HepG2 (cell line): ENCODE measurements around the gene WDR27. TPM values are rescaled to one million over a fixed set of nuclear protein-coding genes. Genes with fewer than 3 reads are reported as not detected.

Experiments used
- ATAC-seq: fragments of 200-7000 bp; cut with Tn5 transposase; 3 replicates; pipeline ENCODE4 v1.9.1; 2020; ENCODE audit warnings: mild to moderate bottlenecking, moderate library complexity
- BruUV-seq: library from RNA; stranded (reverse); fragments of 400-500 nt; replicated peaks from 2 replicates; lab custom pipeline; 2021; lab: Mats Ljungman, UMichigan
- CTCF ChIA-PET: fragments of 300-600 bp; formaldehyde crosslinking; extraction: SDS; loops from one replicate; lab custom pipeline; 2021; ENCODE audit warnings: low total read pairs, inconsistent platforms, low intra/inter-chr PET ratio; lab: Yijun Ruan, JAX
- POLR2A ChIA-PET: fragments of 350-600 bp; sonication (Branson Sonifier 250); formaldehyde crosslinking; loops from one replicate; lab custom pipeline; 2020; ENCODE audit warnings: antibody characterized with exemption, inconsistent platforms; lab: Yijun Ruan, JAX
- DNase-seq: peaks from one replicate; pipeline ENCODE4 v3.0.0-alpha.2; 2015; ENCODE audit warnings: low spot score
- FAIRE-seq: peaks from 3 replicates; lab custom pipeline; 2011; peaks lifted over from hg19 to GRCh38; lab: Jason Lieb, UNC
- H2AFZ ChIP-seq: one replicate; pipeline ENCODE4 v1.6.1; 2011; ENCODE audit warnings: low read length, inconsistent platforms
- H3K27ac ChIP-seq: fragments of 300-600 bp; 3 replicates; pipeline ENCODE4 v1.8.0; 2011; ENCODE audit warnings: mixed run types, mild to moderate bottlenecking, mixed read lengths, low read length, inconsistent platforms; ENCODE audit not compliant: insufficient read depth; ENCODE audit errors: extremely low read length
- H3K27me3 ChIP-seq, 2 experiments: fragments of 200-600 bp in 1 of 2; 2 replicates in 1 of 2; 3 replicates in 1 of 2; pipeline versions ENCODE4 v1.6.0 to v1.8.0; 2011; ENCODE audit warnings: low read length in 2 of 2, mild to moderate bottlenecking in 2 of 2, moderate library complexity in 2 of 2, inconsistent platforms in 1 of 2; ENCODE audit not compliant: insufficient read depth in 2 of 2, control insufficient read depth in 1 of 2
- H3K36me3 ChIP-seq, 2 experiments: fragments of 200-600 bp in 1 of 2; replicated peaks in 1 of 2; 2 replicates in 1 of 2; 3 replicates in 1 of 2; pipeline versions ENCODE4 v1.5.1 to v1.8.0; 2011; ENCODE audit warnings: low read length in 2 of 2, inconsistent platforms in 1 of 2; ENCODE audit not compliant: insufficient read depth in 2 of 2, control insufficient read depth in 1 of 2
- H3K4me1 ChIP-seq: 2 replicates; pipeline ENCODE4 v1.5.1; 2012; ENCODE audit warnings: low read length, inconsistent platforms; ENCODE audit not compliant: insufficient read depth
- H3K4me2 ChIP-seq: 2 replicates; pipeline ENCODE4 v1.6.0; 2011; ENCODE audit warnings: low read depth, low read length, inconsistent platforms
- H3K4me3 ChIP-seq, 3 experiments: fragments of 200-600 bp in 1 of 3; sonication (generic), shearing (Covaris generic) in 1 of 3; replicated peaks in 1 of 3; 2 replicates each; pipeline ENCODE4 v1.5.1; 2011 to 2016; ENCODE audit warnings: low read length in 3 of 3, inconsistent platforms in 2 of 3, low read depth in 2 of 3, mild to moderate bottlenecking in 2 of 3, control low read depth in 1 of 3, mixed read lengths in 1 of 3; ENCODE audit not compliant: insufficient read depth in 1 of 3
- H3K79me2 ChIP-seq: one replicate; pipeline ENCODE4 v1.6.1; 2011; ENCODE audit warnings: low read length, inconsistent platforms; ENCODE audit not compliant: insufficient read depth
- H3K9ac ChIP-seq: 2 replicates; pipeline ENCODE4 v1.6.0; 2011; ENCODE audit warnings: mild to moderate bottlenecking, low read depth, low read length, inconsistent platforms; ENCODE audit not compliant: insufficient read depth
- H3K9me3 ChIP-seq: 2 replicates; pipeline ENCODE4 v1.5.1; 2012; ENCODE audit warnings: mild to moderate bottlenecking, low read length
- H4K20me1 ChIP-seq: 2 replicates; pipeline ENCODE4 v1.6.0; 2011; ENCODE audit warnings: inconsistent platforms, mild to moderate bottlenecking, low read length, moderate library complexity; ENCODE audit not compliant: insufficient read depth
- ARID2 ChIP-seq: sonication (generic); formaldehyde crosslinking; IDR thresholded peaks from 2 replicates; pipeline ENCODE4 v1.8.1; 2022; ENCODE audit warnings: mild to moderate bottlenecking, missing genetic modification reagents, borderline replicate concordance
- IRF2 ChIP-seq: IDR thresholded peaks from 2 replicates; pipeline ENCODE4 v1.6.1; 2018; ENCODE audit warnings: missing genetic modification reagents, missing compliant biosample characterization
- KAT8 ChIP-seq: IDR thresholded peaks from 2 replicates; pipeline ENCODE4 v1.6.1; 2016; ENCODE audit warnings: missing genetic modification reagents, missing compliant biosample characterization
- MED1 ChIP-seq: sonication (generic); formaldehyde crosslinking; IDR thresholded peaks from 2 replicates; pipeline ENCODE4 v1.4.0; 2020; ENCODE audit warnings: missing genetic modification reagents
- MEIS1 ChIP-seq: sonication (generic); formaldehyde crosslinking; IDR thresholded peaks from 2 replicates; pipeline ENCODE4 v1.9.0; 2021; ENCODE audit warnings: mild to moderate bottlenecking, missing genetic modification reagents, moderate library complexity, borderline replicate concordance
- ONECUT2 ChIP-seq: sonication (generic); formaldehyde crosslinking; IDR thresholded peaks from 2 replicates; pipeline ENCODE4 v1.4.0; 2020; ENCODE audit warnings: missing genetic modification reagents
- RFXAP ChIP-seq: sonication (generic); formaldehyde crosslinking; IDR thresholded peaks from 2 replicates; pipeline ENCODE4 v1.4.0; 2020; ENCODE audit warnings: missing genetic modification reagents, borderline replicate concordance
- SKI ChIP-seq: fragments of 450-650 bp; IDR thresholded peaks from one replicate; pipeline ENCODE4 v1.6.1; 2018; ENCODE audit warnings: mild to moderate bottlenecking; ENCODE audit not compliant: partially characterized antibody
- TCF7L2 ChIP-seq: IDR thresholded peaks from 2 replicates; pipeline ENCODE4 v1.6.1; 2011; ENCODE audit warnings: mild to moderate bottlenecking, low read depth, low read length, moderate library complexity
- ZNF230 ChIP-seq: sonication (generic); formaldehyde crosslinking; IDR thresholded peaks from 2 replicates; pipeline ENCODE4 v1.4.0; 2020; ENCODE audit warnings: mild to moderate bottlenecking, missing genetic modification reagents
- ZNF430 ChIP-seq: sonication (generic); formaldehyde crosslinking; IDR thresholded peaks from 2 replicates; pipeline ENCODE4 v1.9.0; 2021; ENCODE audit warnings: mild to moderate bottlenecking, missing genetic modification reagents
- ZNF547 ChIP-seq: sonication (generic); formaldehyde crosslinking; IDR thresholded peaks from 2 replicates; pipeline ENCODE4 v1.5.1; 2020; ENCODE audit warnings: mild to moderate bottlenecking, missing genetic modification reagents
- ZNF672 ChIP-seq: sonication (generic); formaldehyde crosslinking; IDR thresholded peaks from 2 replicates; pipeline ENCODE4 v1.8.1; 2022; ENCODE audit warnings: missing genetic modification reagents
- WGBS: methylation state at CpG from one replicate; pipeline ENCODE4 v1.1.6; 2017; ENCODE audit warnings: low lambda C conversion rate; 5-methylcytosine and 5-hydroxymethylcytosine counted together
- in situ Hi-C: cut with HindIII; loops from 2 replicates; pipeline ENCODE4 v1.10.0; 2017; ENCODE audit warnings: low pct_unique_long_range_greater_than_20kb; ENCODE audit not compliant: extremely low pct_ligation_motif_present
- intact Hi-C: fragments of 100-400 bp; cut with micrococcal nuclease; formaldehyde crosslinking; loops from one replicate; pipeline ENCODE4 v1.10.0; 2022; ENCODE audit not compliant: unreplicated experiment
- polyA plus RNA-seq, 8 experiments: library from polyadenylated mRNA; depleted of rRNA in 3 of 8; stranded (reverse) in 7 of 8; unstranded in 1 of 8; fragments of >200 nt; fragmentation: Illumina TruSeq in 4 of 8; extraction: Trizol in 4 of 8; gene quantifications; 2 replicates each; pipeline versions ENCODE4 v1.2.1 to v1.2.3, GENCODE V29; 2011 to 2016; ENCODE audit warnings: low read depth in 4 of 8, missing spikeins in 1 of 8, mixed read lengths in 1 of 8; ENCODE audit not compliant: insufficient read depth in 1 of 8
- total RNA-seq, 5 experiments: library from RNA; depleted of rRNA; stranded (reverse); fragments of >200 nt; fragmentation: Illumina TruSeq; extraction: Trizol; gene quantifications; 2 replicates each; pipeline ENCODE4 v1.2.3, GENCODE V29; 2016; ENCODE audit warnings: low read depth in 1 of 5
- TF ChIP-seq, protein P1 (sequence below): IDR thresholded peaks from 2 replicates; pipeline ENCODE4 v1.6.1; 2018; ENCODE audit warnings: missing genetic modification reagents
- TF ChIP-seq, protein P2 (sequence below): sonication (generic); formaldehyde crosslinking; IDR thresholded peaks from 2 replicates; pipeline ENCODE4 v1.8.0; 2022; ENCODE audit warnings: missing genetic modification reagents, mild to moderate bottlenecking, moderate library complexity, borderline replicate concordance

Gene WDR27
- total and polyA plus RNA-seq, 2 of the 13 experiments (the other 11 are each of a cell fraction or from before 2014, with no cell fraction given) = 34.1 to 80.3 TPM

DNA sequence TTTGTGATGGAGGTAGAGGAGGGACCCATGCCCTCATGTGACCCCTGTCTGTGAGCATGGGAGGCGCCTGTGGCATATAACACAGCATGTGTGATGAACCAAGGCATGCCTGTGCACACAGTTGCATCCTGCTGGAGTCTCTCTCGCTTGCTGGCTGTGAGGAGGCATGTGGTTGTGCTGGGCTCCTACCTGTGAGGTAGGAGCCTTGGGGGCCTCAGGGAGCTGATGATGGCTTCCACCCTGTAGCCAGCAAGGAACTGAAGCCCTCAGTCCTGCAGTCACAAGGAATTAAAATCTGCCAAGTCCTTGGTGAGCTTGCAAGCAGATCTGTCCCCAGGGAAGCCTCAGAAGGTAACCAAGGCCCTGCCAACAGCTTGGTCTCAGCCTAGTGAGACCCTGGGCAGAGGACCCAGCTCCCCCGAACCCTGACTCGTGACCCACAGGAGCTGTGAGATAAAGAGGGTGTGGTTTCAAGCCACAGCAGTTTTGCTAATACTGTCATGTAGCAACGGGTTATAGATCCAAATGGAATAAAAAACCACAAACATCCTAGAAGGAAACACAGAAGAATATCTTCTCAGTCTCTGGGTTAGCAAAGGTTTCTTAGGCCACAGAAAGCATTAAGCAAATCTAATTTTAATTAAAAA, 145.7 kb downstream of the WDR27 start:
- intact Hi-C loops (no loop called here), in situ Hi-C loops (no loop called here)
- H3K9ac ChIP-seq = no peak overlapping the region
- POLR2A ChIA-PET = no interaction called here
- 93% methylated on average over 5 of the region's 5 CpGs for WGBS
- H2AFZ ChIP-seq = no peak overlapping the region
- no TSS peak for BruUV-seq
- no peak overlapping the region for H3K4me2 ChIP-seq
- no peak overlapping the region for H3K4me3 ChIP-seq
- H3K9me3 ChIP-seq = no peaks in the 10 kb centered on the region
- ATAC-seq (no peak), DNase-seq (no peak), FAIRE-seq (no peak)
- H3K79me2 ChIP-seq = no peaks in the 10 kb centered on the region
- CTCF ChIA-PET = no interaction called here
- H4K20me1 ChIP-seq = no peaks in the 10 kb centered on the region
- H3K4me1 ChIP-seq = no peaks in the 10 kb centered on the region
- no peak overlapping the region for H3K27ac ChIP-seq
- peaks cover 2 to 19% of the 10 kb centered on the region in 2 experiments; a peak in 4 of 5 replicates for H3K36me3 ChIP-seq
- TF ChIP-seq IRF2 (CRISPR knock-in tag) = no peak
- no peak for TF ChIP-seq RFXAP (CRISPR knock-in tag)
- no peak for TF ChIP-seq TCF7L2
- TF ChIP-seq, protein P1, sequence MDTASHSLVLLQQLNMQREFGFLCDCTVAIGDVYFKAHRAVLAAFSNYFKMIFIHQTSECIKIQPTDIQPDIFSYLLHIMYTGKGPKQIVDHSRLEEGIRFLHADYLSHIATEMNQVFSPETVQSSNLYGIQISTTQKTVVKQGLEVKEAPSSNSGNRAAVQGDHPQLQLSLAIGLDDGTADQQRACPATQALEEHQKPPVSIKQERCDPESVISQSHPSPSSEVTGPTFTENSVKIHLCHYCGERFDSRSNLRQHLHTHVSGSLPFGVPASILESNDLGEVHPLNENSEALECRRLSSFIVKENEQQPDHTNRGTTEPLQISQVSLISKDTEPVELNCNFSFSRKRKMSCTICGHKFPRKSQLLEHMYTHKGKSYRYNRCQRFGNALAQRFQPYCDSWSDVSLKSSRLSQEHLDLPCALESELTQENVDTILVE (CRISPR knock-in tag) = no peak
- TF ChIP-seq ZNF547 (CRISPR knock-in tag) = no peak
- no peak for TF ChIP-seq SKI
- TF ChIP-seq ZNF430 (CRISPR knock-in tag) = no peak
- no peak for TF ChIP-seq ONECUT2 (CRISPR knock-in tag)
- TF ChIP-seq, protein P2, sequence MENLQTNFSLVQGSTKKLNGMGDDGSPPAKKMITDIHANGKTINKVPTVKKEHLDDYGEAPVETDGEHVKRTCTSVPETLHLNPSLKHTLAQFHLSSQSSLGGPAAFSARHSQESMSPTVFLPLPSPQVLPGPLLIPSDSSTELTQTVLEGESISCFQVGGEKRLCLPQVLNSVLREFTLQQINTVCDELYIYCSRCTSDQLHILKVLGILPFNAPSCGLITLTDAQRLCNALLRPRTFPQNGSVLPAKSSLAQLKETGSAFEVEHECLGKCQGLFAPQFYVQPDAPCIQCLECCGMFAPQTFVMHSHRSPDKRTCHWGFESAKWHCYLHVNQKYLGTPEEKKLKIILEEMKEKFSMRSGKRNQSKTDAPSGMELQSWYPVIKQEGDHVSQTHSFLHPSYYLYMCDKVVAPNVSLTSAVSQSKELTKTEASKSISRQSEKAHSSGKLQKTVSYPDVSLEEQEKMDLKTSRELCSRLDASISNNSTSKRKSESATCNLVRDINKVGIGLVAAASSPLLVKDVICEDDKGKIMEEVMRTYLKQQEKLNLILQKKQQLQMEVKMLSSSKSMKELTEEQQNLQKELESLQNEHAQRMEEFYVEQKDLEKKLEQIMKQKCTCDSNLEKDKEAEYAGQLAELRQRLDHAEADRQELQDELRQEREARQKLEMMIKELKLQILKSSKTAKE (CRISPR knock-in tag) = no peak
- TF ChIP-seq MED1 (CRISPR knock-in tag) = no peak
- no peak for TF ChIP-seq KAT8 (CRISPR knock-in tag)
- no peak for TF ChIP-seq ARID2 (CRISPR knock-in tag)
- no peak for TF ChIP-seq MEIS1 (CRISPR knock-in tag)
- TF ChIP-seq ZNF672 (CRISPR knock-in tag) = no peak
- TF ChIP-seq ZNF230 (CRISPR knock-in tag) = no peak
- no peaks in the 10 kb centered on the region for H3K27me3 ChIP-seq
